GM23338 (cell line): ENCODE results near the gene MOV10. TPM values are rescaled to one million over a fixed set of nuclear protein-coding genes. Genes with fewer than 3 reads are reported as not detected.

Experiments
- ATAC-seq: fragments of 200-7000 bp; cut with Tn5 transposase; 3 replicates; pipeline ENCODE4 v1.9.1; 2020
- DNase-seq: peaks from one replicate; pipeline ENCODE4 v3.0.0-alpha.2; 2015; ENCODE audit warnings: low spot score
- H2AFZ ChIP-seq: fragments of 200-600 bp; sonication (generic); 2 replicates; pipeline ENCODE4 v1.8.0; 2016; ENCODE audit warnings: antibody characterized with exemption, mild to moderate bottlenecking, moderate library complexity
- H3F3A ChIP-seq: fragments of 200-600 bp; sonication (generic); replicated peaks from 2 replicates; pipeline ENCODE4 v1.8.0; 2017; ENCODE audit warnings: antibody characterized with exemption, mixed run types, low read depth
- H3K27ac ChIP-seq: fragments of 200-600 bp; sonication (generic); 2 replicates; pipeline ENCODE4 v1.6.1; 2016; ENCODE audit warnings: low read depth
- H3K27me3 ChIP-seq: fragments of 200-600 bp; sonication (generic); 2 replicates; pipeline ENCODE4 v1.8.0; 2016; ENCODE audit warnings: mild to moderate bottlenecking, mixed run types, moderate library complexity; ENCODE audit not compliant: insufficient read depth
- H3K36me3 ChIP-seq: fragments of 200-600 bp; sonication (generic); 2 replicates; pipeline ENCODE4 v1.8.0; 2016; ENCODE audit warnings: mild to moderate bottlenecking; ENCODE audit not compliant: insufficient read depth
- H3K4me1 ChIP-seq: fragments of 200-600 bp; sonication (generic); 2 replicates; pipeline ENCODE4 v1.8.0; 2016; ENCODE audit warnings: mild to moderate bottlenecking, moderate library complexity; ENCODE audit not compliant: insufficient read depth
- H3K4me2 ChIP-seq: fragments of 200-600 bp; sonication (generic); 2 replicates; pipeline ENCODE4 v1.7.1; 2017; ENCODE audit warnings: mixed run types
- H3K4me3 ChIP-seq: fragments of 200-600 bp; sonication (generic); 2 replicates; pipeline ENCODE4 v1.6.1; 2016; ENCODE audit warnings: mixed run types
- H3K79me2 ChIP-seq: fragments of 200-600 bp; sonication (generic); replicated peaks from 2 replicates; pipeline ENCODE4 v1.8.0; 2017; ENCODE audit warnings: mild to moderate bottlenecking; ENCODE audit not compliant: insufficient read depth
- H3K9me2 ChIP-seq: fragments of 200-600 bp; sonication (generic); 2 replicates; pipeline ENCODE4 v1.8.0; 2017; ENCODE audit not compliant: insufficient read depth
- H4K20me1 ChIP-seq: fragments of 200-600 bp; sonication (generic); replicated peaks from 2 replicates; pipeline ENCODE4 v1.8.0; 2017; ENCODE audit warnings: mild to moderate bottlenecking; ENCODE audit not compliant: insufficient read depth
- H3K27ac Mint-ChIP-seq: 2 replicates; pipeline ENCODE4 v1.8.0; 2020; ENCODE audit warnings: inconsistent platforms, mild to moderate bottlenecking, moderate library complexity, mixed read lengths
- H3K27me3 Mint-ChIP-seq: 3 replicates; pipeline ENCODE4 v1.8.0; 2022; ENCODE audit warnings: low read depth, mild to moderate bottlenecking, moderate library complexity, mixed read lengths, inconsistent platforms; ENCODE audit not compliant: insufficient read depth, poor library complexity
- H3K36me3 Mint-ChIP-seq: 3 replicates; pipeline ENCODE4 v1.8.0; 2021; ENCODE audit warnings: low read depth, mild to moderate bottlenecking, inconsistent platforms, moderate library complexity, mixed read lengths
- H3K4me1 Mint-ChIP-seq: 3 replicates; pipeline ENCODE4 v1.8.0; 2020; ENCODE audit warnings: mild to moderate bottlenecking, inconsistent platforms, mixed read lengths
- H3K4me3 Mint-ChIP-seq: 3 replicates; pipeline ENCODE4 v1.8.0; 2021; ENCODE audit warnings: moderate library complexity, mild to moderate bottlenecking, inconsistent platforms, mixed read lengths
- H3K9me3 Mint-ChIP-seq: 3 replicates; pipeline ENCODE4 v1.8.0; 2020; ENCODE audit warnings: moderate library complexity, mild to moderate bottlenecking, inconsistent platforms, mixed read lengths
- CREB1 ChIP-seq: fragments of 250-450 bp; sonication (Bioruptor Pico); IDR thresholded peaks from 2 replicates; pipeline ENCODE4 v1.5.0; 2020; ENCODE audit warnings: low read depth, mild to moderate bottlenecking, moderate library complexity
- EZH2 ChIP-seq: fragments of 200-600 bp; sonication (generic); IDR thresholded peaks from one replicate; pipeline ENCODE4 v1.8.0; 2017; ENCODE audit warnings: antibody characterized with exemption, mild to moderate bottlenecking, low read depth; ENCODE audit not compliant: unreplicated experiment
- EZH2phosphoT487 ChIP-seq: fragments of 200-600 bp; sonication (generic); IDR thresholded peaks from one replicate; pipeline ENCODE4 v1.8.1; 2018; ENCODE audit warnings: antibody characterized with exemption; ENCODE audit not compliant: unreplicated experiment
- JUNB ChIP-seq: IDR thresholded peaks from one replicate; pipeline ENCODE4 v1.6.1; 2016; ENCODE audit warnings: antibody characterized with exemption; ENCODE audit not compliant: unreplicated experiment
- NANOG ChIP-seq: IDR thresholded peaks from 2 replicates; pipeline ENCODE4 v1.6.1; 2016; ENCODE audit warnings: antibody characterized with exemption, borderline replicate concordance
- POLR2AphosphoS5 ChIP-seq: IDR thresholded peaks from 2 replicates; pipeline ENCODE4 v1.6.1; 2016; ENCODE audit warnings: antibody characterized with exemption, low read depth
- STAT1 ChIP-seq: IDR thresholded peaks from one replicate; pipeline ENCODE4 v1.6.1; 2016; ENCODE audit warnings: antibody characterized with exemption; ENCODE audit not compliant: unreplicated experiment
- polyA plus RNA-seq: library from polyadenylated mRNA; unstranded; fragments of >200 nt; fragmentation: Nextera tagmentation; extraction: Ambion mirVana; gene quantifications from 2 replicates; pipeline ENCODE4 v1.2.1, GENCODE V29; 2016
- total RNA-seq: library from RNA; depleted of rRNA; stranded (reverse); fragments of >200 nt; shearing (Covaris generic); gene quantifications from 2 replicates; pipeline ENCODE4 v1.2.3, GENCODE V29; 2014
- TF ChIP-seq, protein P1 (sequence below), 2 experiments: fragments of 200-600 bp in 1 of 2; sonication (generic) in 1 of 2; conservative IDR thresholded peaks; 2 replicates each; pipeline versions ENCODE4 v1.5.1 to v1.6.1; 2016 to 2017; ENCODE audit warnings: antibody characterized with exemption in 2 of 2, low read depth in 2 of 2, mild to moderate bottlenecking in 2 of 2, moderate library complexity in 1 of 2
- TF ChIP-seq, protein P2 (sequence below): fragments of 250-450 bp; sonication (Bioruptor Pico); IDR thresholded peaks from 2 replicates; pipeline ENCODE4 v1.5.0; 2020; ENCODE audit warnings: mild to moderate bottlenecking, moderate library complexity
- TF ChIP-seq, protein P3 (sequence below): IDR thresholded peaks from one replicate; pipeline ENCODE4 v1.6.1; 2018; ENCODE audit warnings: antibody characterized with exemption; ENCODE audit not compliant: unreplicated experiment

Gene MOV10
- total and polyA plus RNA-seq, 2 experiments from 2014 or later: 53.6 to 77.6 TPM

DNA sequence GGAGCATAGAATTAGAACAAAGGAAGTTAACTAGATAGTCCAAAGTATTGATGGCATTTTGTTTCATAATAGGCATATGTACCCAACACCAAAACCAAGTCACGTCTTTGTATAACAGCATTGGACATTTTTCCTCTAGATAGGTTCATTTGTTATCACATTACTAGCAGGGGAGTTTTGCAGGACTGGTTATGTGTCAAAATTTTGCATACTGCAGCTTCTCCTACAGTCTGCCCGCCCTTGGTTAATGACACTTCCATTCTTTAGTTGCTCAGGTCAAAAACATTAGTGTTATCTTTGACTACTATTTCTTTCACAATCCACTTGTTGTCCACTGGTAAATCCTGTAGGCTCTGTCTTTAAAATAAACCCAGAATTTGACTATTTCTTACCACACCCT lies 45.9 kb upstream of the MOV10 start:
- Histone ChIP-seq H3K79me2 (peaks cover 100% of the 10 kb centered on the region), H3K9me2 (no peaks in the 10 kb centered on the region), H3K4me3 (no peak overlapping the region), H2AFZ (no peak overlapping the region), H3K36me3 (0 out of 2 replicates have a peak, but pooled peaks cover 3% of the 10 kb centered on the region), H3K27me3 (no peaks in the 10 kb centered on the region), H3K4me2 (no peak overlapping the region), H3F3A (no peaks in the 10 kb centered on the region), H3K4me1 (no peaks in the 10 kb centered on the region; the same call in 1 of the 2 replicates), H3K27ac (no peak overlapping the region; the same call in 1 of the 2 replicates), H4K20me1 (peaks cover 76% of the 10 kb centered on the region)
- no peak for DNase-seq
- no peak for TF ChIP-seq POLR2AphosphoS5
- TF ChIP-seq NANOG: no peak
- no peak for TF ChIP-seq JUNB
- no peak for TF ChIP-seq EZH2phosphoT487
- no peak for TF ChIP-seq EZH2
- H3K4me1 Mint-ChIP-seq: no peaks in the 10 kb centered on the region
- no peak overlapping the region for H3K27ac Mint-ChIP-seq
- H3K4me3 Mint-ChIP-seq: no peak overlapping the region
- H3K27me3 Mint-ChIP-seq: peaks cover 3% of the 10 kb centered on the region
- H3K9me3 Mint-ChIP-seq: no peaks in the 10 kb centered on the region
- no peak for ATAC-seq
- H3K36me3 Mint-ChIP-seq: no peaks in the 10 kb centered on the region

DNA sequence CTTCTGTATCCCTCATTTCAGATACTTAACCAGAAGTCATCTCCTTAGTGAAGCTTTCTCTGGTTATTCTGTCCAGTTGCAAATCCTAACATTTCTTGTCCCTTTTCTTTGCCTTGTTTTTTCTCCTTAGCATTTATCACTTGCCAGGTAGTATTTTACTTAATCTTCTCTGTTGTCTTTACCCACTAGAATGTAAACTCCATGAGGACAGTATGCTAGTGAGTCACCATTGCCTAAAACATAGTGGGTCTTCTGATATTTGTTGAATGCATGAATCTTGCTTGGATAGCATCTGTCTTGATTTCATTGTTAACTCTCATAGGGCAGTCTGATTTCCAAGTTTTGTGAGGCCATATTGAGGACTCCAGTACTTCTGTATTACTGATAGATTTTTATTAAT lies 45.2 kb upstream of the MOV10 start:
- Histone ChIP-seq H3K4me3 (no peak overlapping the region), H4K20me1 (peaks cover 84% of the 10 kb centered on the region), H3F3A (no peaks in the 10 kb centered on the region), H3K27me3 (no peaks in the 10 kb centered on the region), H3K79me2 (peaks cover 100% of the 10 kb centered on the region), H3K27ac (no peak overlapping the region; the same call in 1 of the 2 replicates), H3K9me2 (no peaks in the 10 kb centered on the region), H3K4me1 (no peaks in the 10 kb centered on the region; the same call in 1 of the 2 replicates), H2AFZ (no peak overlapping the region), H3K4me2 (no peak overlapping the region), H3K36me3 (0 out of 2 replicates have a peak, but pooled peaks cover 3% of the 10 kb centered on the region)
- DNase-seq (no peak), ATAC-seq (no peak)
- Mint-ChIP-seq H3K4me1 (no peaks in the 10 kb centered on the region), H3K9me3 (no peaks in the 10 kb centered on the region), H3K4me3 (no peak overlapping the region), H3K36me3 (no peaks in the 10 kb centered on the region), H3K27me3 (peaks cover 3% of the 10 kb centered on the region), H3K27ac (no peak overlapping the region)
- TF ChIP-seq NANOG (no peak), POLR2AphosphoS5 (no peak), EZH2 (no peak), CREB1 (CRISPR knock-in tag) (no peak), STAT1 (no peak), EZH2phosphoT487 (no peak), JUNB (no peak)
- TF ChIP-seq, protein P1, sequence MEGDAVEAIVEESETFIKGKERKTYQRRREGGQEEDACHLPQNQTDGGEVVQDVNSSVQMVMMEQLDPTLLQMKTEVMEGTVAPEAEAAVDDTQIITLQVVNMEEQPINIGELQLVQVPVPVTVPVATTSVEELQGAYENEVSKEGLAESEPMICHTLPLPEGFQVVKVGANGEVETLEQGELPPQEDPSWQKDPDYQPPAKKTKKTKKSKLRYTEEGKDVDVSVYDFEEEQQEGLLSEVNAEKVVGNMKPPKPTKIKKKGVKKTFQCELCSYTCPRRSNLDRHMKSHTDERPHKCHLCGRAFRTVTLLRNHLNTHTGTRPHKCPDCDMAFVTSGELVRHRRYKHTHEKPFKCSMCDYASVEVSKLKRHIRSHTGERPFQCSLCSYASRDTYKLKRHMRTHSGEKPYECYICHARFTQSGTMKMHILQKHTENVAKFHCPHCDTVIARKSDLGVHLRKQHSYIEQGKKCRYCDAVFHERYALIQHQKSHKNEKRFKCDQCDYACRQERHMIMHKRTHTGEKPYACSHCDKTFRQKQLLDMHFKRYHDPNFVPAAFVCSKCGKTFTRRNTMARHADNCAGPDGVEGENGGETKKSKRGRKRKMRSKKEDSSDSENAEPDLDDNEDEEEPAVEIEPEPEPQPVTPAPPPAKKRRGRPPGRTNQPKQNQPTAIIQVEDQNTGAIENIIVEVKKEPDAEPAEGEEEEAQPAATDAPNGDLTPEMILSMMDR (conservative IDR thresholded peaks at IDR 0.05; ENCODE audit: low read depth in 2 of 2): no peak
- TF ChIP-seq, protein P2, sequence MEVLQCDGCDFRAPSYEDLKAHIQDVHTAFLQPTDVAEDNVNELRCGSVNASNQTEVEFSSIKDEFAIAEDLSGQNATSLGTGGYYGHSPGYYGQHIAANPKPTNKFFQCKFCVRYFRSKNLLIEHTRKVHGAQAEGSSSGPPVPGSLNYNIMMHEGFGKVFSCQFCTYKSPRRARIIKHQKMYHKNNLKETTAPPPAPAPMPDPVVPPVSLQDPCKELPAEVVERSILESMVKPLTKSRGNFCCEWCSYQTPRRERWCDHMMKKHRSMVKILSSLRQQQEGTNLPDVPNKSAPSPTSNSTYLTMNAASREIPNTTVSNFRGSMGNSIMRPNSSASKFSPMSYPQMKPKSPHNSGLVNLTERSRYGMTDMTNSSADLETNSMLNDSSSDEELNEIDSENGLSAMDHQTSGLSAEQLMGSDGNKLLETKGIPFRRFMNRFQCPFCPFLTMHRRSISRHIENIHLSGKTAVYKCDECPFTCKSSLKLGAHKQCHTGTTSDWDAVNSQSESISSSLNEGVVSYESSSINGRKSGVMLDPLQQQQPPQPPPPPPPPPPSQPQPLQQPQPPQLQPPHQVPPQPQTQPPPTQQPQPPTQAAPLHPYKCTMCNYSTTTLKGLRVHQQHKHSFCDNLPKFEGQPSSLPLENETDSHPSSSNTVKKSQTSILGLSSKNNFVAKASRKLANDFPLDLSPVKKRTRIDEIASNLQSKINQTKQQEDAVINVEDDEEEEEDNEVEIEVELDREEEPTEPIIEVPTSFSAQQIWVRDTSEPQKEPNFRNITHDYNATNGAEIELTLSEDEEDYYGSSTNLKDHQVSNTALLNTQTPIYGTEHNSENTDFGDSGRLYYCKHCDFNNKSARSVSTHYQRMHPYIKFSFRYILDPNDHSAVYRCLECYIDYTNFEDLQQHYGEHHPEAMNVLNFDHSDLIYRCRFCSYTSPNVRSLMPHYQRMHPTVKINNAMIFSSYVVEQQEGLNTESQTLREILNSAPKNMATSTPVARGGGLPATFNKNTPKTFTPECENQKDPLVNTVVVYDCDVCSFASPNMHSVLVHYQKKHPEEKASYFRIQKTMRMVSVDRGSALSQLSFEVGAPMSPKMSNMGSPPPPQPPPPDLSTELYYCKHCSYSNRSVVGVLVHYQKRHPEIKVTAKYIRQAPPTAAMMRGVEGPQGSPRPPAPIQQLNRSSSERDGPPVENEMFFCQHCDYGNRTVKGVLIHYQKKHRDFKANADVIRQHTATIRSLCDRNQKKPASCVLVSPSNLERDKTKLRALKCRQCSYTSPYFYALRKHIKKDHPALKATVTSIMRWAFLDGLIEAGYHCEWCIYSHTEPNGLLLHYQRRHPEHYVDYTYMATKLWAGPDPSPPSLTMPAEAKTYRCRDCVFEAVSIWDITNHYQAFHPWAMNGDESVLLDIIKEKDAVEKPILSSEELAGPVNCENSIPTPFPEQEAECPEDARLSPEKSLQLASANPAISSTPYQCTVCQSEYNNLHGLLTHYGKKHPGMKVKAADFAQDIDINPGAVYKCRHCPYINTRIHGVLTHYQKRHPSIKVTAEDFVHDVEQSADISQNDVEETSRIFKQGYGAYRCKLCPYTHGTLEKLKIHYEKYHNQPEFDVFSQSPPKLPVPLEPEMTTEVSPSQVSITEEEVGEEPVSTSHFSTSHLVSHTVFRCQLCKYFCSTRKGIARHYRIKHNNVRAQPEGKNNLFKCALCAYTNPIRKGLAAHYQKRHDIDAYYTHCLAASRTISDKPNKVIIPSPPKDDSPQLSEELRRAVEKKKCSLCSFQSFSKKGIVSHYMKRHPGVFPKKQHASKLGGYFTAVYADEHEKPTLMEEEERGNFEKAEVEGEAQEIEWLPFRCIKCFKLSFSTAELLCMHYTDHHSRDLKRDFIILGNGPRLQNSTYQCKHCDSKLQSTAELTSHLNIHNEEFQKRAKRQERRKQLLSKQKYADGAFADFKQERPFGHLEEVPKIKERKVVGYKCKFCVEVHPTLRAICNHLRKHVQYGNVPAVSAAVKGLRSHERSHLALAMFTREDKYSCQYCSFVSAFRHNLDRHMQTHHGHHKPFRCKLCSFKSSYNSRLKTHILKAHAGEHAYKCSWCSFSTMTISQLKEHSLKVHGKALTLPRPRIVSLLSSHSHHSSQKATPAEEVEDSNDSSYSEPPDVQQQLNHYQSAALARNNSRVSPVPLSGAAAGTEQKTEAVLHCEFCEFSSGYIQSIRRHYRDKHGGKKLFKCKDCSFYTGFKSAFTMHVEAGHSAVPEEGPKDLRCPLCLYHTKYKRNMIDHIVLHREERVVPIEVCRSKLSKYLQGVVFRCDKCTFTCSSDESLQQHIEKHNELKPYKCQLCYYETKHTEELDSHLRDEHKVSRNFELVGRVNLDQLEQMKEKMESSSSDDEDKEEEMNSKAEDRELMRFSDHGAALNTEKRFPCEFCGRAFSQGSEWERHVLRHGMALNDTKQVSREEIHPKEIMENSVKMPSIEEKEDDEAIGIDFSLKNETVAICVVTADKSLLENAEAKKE (CRISPR knock-in tag): no peak
- TF ChIP-seq, protein P3, sequence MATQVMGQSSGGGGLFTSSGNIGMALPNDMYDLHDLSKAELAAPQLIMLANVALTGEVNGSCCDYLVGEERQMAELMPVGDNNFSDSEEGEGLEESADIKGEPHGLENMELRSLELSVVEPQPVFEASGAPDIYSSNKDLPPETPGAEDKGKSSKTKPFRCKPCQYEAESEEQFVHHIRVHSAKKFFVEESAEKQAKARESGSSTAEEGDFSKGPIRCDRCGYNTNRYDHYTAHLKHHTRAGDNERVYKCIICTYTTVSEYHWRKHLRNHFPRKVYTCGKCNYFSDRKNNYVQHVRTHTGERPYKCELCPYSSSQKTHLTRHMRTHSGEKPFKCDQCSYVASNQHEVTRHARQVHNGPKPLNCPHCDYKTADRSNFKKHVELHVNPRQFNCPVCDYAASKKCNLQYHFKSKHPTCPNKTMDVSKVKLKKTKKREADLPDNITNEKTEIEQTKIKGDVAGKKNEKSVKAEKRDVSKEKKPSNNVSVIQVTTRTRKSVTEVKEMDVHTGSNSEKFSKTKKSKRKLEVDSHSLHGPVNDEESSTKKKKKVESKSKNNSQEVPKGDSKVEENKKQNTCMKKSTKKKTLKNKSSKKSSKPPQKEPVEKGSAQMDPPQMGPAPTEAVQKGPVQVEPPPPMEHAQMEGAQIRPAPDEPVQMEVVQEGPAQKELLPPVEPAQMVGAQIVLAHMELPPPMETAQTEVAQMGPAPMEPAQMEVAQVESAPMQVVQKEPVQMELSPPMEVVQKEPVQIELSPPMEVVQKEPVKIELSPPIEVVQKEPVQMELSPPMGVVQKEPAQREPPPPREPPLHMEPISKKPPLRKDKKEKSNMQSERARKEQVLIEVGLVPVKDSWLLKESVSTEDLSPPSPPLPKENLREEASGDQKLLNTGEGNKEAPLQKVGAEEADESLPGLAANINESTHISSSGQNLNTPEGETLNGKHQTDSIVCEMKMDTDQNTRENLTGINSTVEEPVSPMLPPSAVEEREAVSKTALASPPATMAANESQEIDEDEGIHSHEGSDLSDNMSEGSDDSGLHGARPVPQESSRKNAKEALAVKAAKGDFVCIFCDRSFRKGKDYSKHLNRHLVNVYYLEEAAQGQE: no peak
